ENCODE data around the gene EEF2KMT. TPM values are rescaled to one million over a fixed set of nuclear protein-coding genes. Genes with fewer than 3 reads are reported as not detected.

The EEF2KMT gene
- total and polyA plus RNA-seq, 9 of the 15 experiments (the other 6 are each of a cell fraction or from before 2014, with no cell fraction given) = 4.2 to 22.7 (median 12.8) TPM

- TF ChIP-seq AFF1 (IDR thresholded peaks at IDR 0.05; ENCODE audit: low read depth in 1 of 2, partially characterized antibody in 2 of 2) (no peak), KLF16 (IDR thresholded peaks at IDR 0.05) (no peak)
Measured at GRCh38 chr16:5041600-5042133, 55.9 kb downstream of the EEF2KMT start (continued).

GRCh38 chr16:5040451-5040850 is 57.1 kb downstream of the EEF2KMT start:
- H3K4me1 ChIP-seq (replicated peaks in 1 of 2; ENCODE audit: control insufficient read depth in 2 of 2, insufficient read depth in 2 of 2, low read length in 2 of 2) = peaks cover 0 to 7% of the 10 kb centered on the region in 2 experiments; a peak in 3 of 5 replicates
- intact Hi-C loops (cut with micrococcal nuclease) = no loop called here

More at GRCh38 chr16:5040451-5040850, 57.1 kb downstream of the EEF2KMT start:
- no peak overlapping the region for H3K9ac ChIP-seq (ENCODE audit: insufficient read depth in 1 of 2, low read depth in 2 of 2, low read length in 2 of 2)
- no peaks in the 10 kb centered on the region for H3K9me1 ChIP-seq (ENCODE audit: control insufficient read depth, insufficient read depth, low read length)
- no peaks in the 10 kb centered on the region for H3K79me2 ChIP-seq (ENCODE audit: control insufficient read depth, insufficient read depth, low read length)
- no peak overlapping the region for H3K4me2 ChIP-seq (ENCODE audit: insufficient read depth, low read length)
- POLR2A ChIA-PET = no interaction called here
- no peaks in the 10 kb centered on the region for H3K9me3 ChIP-seq (replicated peaks; ENCODE audit: control insufficient read depth, insufficient read depth, low read depth, low read length)
- peaks cover 15% of the 10 kb centered on the region for H4K20me1 ChIP-seq (replicated peaks; ENCODE audit: control insufficient read depth, insufficient read depth, low read length)
- TF ChIP-seq CLOCK (CRISPR knock-in tag; IDR thresholded peaks at IDR 0.05; ENCODE audit: borderline replicate concordance) (no peak), YBX1 (IDR thresholded peaks at IDR 0.05) (no peak), XRCC4 (IDR thresholded peaks at IDR 0.05; ENCODE audit: extremely low read depth, insufficient read depth, insufficient read length) (no peak), ZNF696 (CRISPR knock-in tag; conservative IDR thresholded peaks at IDR 0.05) (no peak), DIDO1 (tag; IDR thresholded peaks at IDR 0.05; ENCODE audit: low read depth) (no peak), ZNF41 (CRISPR knock-in tag; conservative IDR thresholded peaks at IDR 0.05) (no peak), MBD2 (IDR thresholded peaks at IDR 0.05; ENCODE audit: borderline replicate concordance, low read depth) (no peak), FOXP1 (CRISPR knock-in tag; IDR thresholded peaks at IDR 0.05) (no peak), POLR2G (IDR thresholded peaks at IDR 0.05; ENCODE audit: low read depth, low read length) (no peak), THAP7 (CRISPR knock-in tag; IDR thresholded peaks at IDR 0.05) (no peak), GTF2E2 (tag; IDR thresholded peaks at IDR 0.05) (no peak)
- H3K36me3 ChIP-seq (ENCODE audit: control insufficient read depth, insufficient read depth, low read length) = no peaks in the 10 kb centered on the region
- WGBS (ENCODE audit: insufficient coverage, low coverage, missing lambda C conversion rate) = 11% methylated on average over 6 of the region's 7 CpGs
- FAIRE-seq (no peak), DNase-seq (ENCODE audit: extremely low read depth in 1 of 4, low spot score in 3 of 4) (no peak), ATAC-seq (no peak)
- in situ Hi-C loops (cut with MboI) = no loop called here
- BruUV-seq (replicated peaks) = no TSS peak
- CTCF ChIA-PET (ENCODE audit: low intra/inter-chr PET ratio) = no interaction called here
- H3K4me3 ChIP-seq = no peak overlapping the region
- H3K27ac ChIP-seq (ENCODE audit: extremely low read depth, low read depth, low read length) = no peak overlapping the region
- H3K27me3 ChIP-seq (ENCODE audit: control insufficient read depth in 2 of 2, insufficient read depth in 2 of 2, low read length in 2 of 2) = peaks cover 40 to 48% of the 10 kb centered on the region in 2 experiments; a peak in 4 of 5 replicates
- no peak overlapping the region for H2AFZ ChIP-seq (ENCODE audit: low read depth, low read length)

All from K562 (cell line).